Transverse colon (tissue), 4 donors: ENCODE results near the gene PFKFB2.

Source experiments
- CTCF ChIP-seq, 5 experiments: fragments of 200-600 bp in 3 of 5; fragments of 450-650 bp in 2 of 5; sonication (generic) in 3 of 5; IDR thresholded peaks; 1 replicate in 2 of 5; 2 replicates in 3 of 5; pipeline ENCODE4 v1.5.1; 2016 to 2017; ENCODE audit warnings: antibody characterized with exemption in 5 of 5, inconsistent platforms in 3 of 5, mild to moderate bottlenecking in 2 of 5, moderate library complexity in 1 of 5
- EP300 ChIP-seq: sonication (generic); formaldehyde crosslinking; IDR thresholded peaks from one replicate; pipeline ENCODE4 v1.6.1; 2017; ENCODE audit warnings: antibody characterized with exemption, low read depth
- POLR2A ChIP-seq: fragments of 450-650 bp; IDR thresholded peaks from one replicate; pipeline ENCODE4 v1.6.1; 2016; ENCODE audit warnings: antibody characterized with exemption, mild to moderate bottlenecking, moderate library complexity
- POLR2AphosphoS5 ChIP-seq, 3 donors: sonication (generic); formaldehyde crosslinking; IDR thresholded peaks; one replicate each; pipeline ENCODE4 v1.6.1; 2016; ENCODE audit warnings: antibody characterized with exemption in 3 of 3

- TF ChIP-seq POLR2AphosphoS5 (IDR thresholded peaks at IDR 0.05) (no peak), EP300 (no peak), CTCF (IDR thresholded peaks at IDR 0.05) (no peak), POLR2A (no peak)
Measured at GRCh38 chr1:207025146-207025880, 27.8 kb upstream of the PFKFB2 start.
